Ovary (tissue), 3 donors: Measurements from ENCODE around the gene ERN1.

Experiments
- EP300 ChIP-seq: sonication (generic); formaldehyde crosslinking; IDR thresholded peaks from one replicate; pipeline ENCODE4 v1.6.1; 2017; ENCODE audit warnings: antibody characterized with exemption
- POLR2A ChIP-seq: fragments of 450-650 bp; IDR thresholded peaks from one replicate; pipeline ENCODE4 v1.6.1; 2017; ENCODE audit warnings: antibody characterized with exemption, mild to moderate bottlenecking, moderate library complexity
- TF ChIP-seq, protein P1 (sequence below), 3 donors: fragments of 450-650 bp in 2 of 3; fragments of 200-600 bp in 1 of 3; IDR thresholded peaks; one replicate each; pipeline versions ENCODE4 v1.5.1 to v1.8.0; 2016 to 2022; ENCODE audit warnings: antibody characterized with exemption in 3 of 3, mild to moderate bottlenecking in 1 of 3
- donor health status: DM: no; HTN: no; CAD: no.

DNA sequence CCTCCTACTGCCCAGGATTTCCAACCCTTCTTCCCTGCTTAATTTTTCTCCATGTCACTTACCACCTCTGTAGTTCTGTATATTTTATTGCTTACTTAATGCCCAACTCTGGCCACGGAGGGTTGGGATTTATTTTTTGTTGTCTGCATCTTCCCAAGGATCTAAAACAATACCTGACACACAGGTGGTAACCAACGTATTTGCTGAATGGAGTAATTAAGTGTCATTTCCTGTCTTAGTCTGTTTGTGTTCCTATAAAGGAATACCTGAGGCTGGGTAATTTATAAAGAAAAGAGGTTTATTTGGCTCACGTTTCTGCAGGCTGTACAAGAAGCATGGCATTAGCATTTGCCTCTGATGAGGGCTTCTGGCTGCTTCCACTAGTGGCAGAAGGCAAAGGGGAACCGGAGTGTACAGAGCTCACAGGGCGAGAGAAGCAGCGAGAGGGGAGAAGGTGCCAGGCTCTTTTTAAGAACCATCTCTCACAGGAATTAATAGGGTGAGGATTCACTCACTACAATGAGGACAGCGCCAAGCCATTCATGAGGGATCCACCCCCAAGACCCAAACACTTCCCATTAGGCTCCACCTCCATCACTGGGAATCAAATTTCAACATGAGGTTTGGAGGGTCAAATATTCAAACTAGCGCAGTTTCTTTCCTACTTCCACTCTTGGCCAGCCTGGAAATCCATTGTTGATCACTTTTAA, 44.8 kb downstream of the ERN1 start:
- TF ChIP-seq, protein P1, sequence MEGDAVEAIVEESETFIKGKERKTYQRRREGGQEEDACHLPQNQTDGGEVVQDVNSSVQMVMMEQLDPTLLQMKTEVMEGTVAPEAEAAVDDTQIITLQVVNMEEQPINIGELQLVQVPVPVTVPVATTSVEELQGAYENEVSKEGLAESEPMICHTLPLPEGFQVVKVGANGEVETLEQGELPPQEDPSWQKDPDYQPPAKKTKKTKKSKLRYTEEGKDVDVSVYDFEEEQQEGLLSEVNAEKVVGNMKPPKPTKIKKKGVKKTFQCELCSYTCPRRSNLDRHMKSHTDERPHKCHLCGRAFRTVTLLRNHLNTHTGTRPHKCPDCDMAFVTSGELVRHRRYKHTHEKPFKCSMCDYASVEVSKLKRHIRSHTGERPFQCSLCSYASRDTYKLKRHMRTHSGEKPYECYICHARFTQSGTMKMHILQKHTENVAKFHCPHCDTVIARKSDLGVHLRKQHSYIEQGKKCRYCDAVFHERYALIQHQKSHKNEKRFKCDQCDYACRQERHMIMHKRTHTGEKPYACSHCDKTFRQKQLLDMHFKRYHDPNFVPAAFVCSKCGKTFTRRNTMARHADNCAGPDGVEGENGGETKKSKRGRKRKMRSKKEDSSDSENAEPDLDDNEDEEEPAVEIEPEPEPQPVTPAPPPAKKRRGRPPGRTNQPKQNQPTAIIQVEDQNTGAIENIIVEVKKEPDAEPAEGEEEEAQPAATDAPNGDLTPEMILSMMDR (IDR thresholded peaks at IDR 0.05), result no peak
- TF ChIP-seq EP300 (no peak), POLR2A (no peak)
